ENCODE measurements around the gene CCNG1. TPM values are rescaled to one million over a fixed set of nuclear protein-coding genes. Genes with fewer than 3 reads are reported as not detected.

The CCNG1 gene
- total RNA-seq, 1 experiment from 2014 or later = 117 TPM

DNA sequence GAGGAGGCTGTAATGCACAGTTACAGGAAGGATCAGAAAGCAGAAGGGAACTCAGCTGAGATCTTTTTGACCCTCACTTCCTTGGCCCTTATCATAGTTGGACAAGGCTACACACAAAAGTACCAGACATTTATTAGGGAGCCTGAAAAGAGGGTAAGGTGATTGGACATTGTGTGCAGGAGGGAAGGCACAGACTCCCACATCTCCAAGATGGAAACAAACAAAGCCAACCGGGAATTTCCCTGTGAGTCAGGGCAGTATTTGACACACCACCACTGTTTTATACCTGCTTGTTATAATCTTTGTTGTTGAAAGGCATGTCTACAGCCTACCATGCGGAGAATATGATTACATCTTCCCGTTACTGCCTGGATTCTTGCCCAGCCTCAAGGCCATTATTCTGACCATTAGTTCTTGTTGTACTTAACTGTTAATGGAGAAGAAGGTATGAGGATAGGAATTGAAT lies 3.0 kb upstream of the CCNG1 start:
- CTCF ChIA-PET = no interaction called here
- TF ChIP-seq TCF7L2 (IDR thresholded peaks at IDR 0.05; ENCODE audit: low read depth, low read length) (no peak), POLR2AphosphoS5 (IDR thresholded peaks at IDR 0.05; ENCODE audit: low read depth, low read length) (peak; percentile 34; the same call in 1 of the 2 replicates), SIN3A (IDR thresholded peaks at IDR 0.05; ENCODE audit: borderline replicate concordance, insufficient read depth, low read depth, low read length) (no peak)
- TF ChIP-seq, protein P1, sequence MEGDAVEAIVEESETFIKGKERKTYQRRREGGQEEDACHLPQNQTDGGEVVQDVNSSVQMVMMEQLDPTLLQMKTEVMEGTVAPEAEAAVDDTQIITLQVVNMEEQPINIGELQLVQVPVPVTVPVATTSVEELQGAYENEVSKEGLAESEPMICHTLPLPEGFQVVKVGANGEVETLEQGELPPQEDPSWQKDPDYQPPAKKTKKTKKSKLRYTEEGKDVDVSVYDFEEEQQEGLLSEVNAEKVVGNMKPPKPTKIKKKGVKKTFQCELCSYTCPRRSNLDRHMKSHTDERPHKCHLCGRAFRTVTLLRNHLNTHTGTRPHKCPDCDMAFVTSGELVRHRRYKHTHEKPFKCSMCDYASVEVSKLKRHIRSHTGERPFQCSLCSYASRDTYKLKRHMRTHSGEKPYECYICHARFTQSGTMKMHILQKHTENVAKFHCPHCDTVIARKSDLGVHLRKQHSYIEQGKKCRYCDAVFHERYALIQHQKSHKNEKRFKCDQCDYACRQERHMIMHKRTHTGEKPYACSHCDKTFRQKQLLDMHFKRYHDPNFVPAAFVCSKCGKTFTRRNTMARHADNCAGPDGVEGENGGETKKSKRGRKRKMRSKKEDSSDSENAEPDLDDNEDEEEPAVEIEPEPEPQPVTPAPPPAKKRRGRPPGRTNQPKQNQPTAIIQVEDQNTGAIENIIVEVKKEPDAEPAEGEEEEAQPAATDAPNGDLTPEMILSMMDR (IDR thresholded peaks at IDR 0.05) = no peak
- TF ChIP-seq, protein P2, sequence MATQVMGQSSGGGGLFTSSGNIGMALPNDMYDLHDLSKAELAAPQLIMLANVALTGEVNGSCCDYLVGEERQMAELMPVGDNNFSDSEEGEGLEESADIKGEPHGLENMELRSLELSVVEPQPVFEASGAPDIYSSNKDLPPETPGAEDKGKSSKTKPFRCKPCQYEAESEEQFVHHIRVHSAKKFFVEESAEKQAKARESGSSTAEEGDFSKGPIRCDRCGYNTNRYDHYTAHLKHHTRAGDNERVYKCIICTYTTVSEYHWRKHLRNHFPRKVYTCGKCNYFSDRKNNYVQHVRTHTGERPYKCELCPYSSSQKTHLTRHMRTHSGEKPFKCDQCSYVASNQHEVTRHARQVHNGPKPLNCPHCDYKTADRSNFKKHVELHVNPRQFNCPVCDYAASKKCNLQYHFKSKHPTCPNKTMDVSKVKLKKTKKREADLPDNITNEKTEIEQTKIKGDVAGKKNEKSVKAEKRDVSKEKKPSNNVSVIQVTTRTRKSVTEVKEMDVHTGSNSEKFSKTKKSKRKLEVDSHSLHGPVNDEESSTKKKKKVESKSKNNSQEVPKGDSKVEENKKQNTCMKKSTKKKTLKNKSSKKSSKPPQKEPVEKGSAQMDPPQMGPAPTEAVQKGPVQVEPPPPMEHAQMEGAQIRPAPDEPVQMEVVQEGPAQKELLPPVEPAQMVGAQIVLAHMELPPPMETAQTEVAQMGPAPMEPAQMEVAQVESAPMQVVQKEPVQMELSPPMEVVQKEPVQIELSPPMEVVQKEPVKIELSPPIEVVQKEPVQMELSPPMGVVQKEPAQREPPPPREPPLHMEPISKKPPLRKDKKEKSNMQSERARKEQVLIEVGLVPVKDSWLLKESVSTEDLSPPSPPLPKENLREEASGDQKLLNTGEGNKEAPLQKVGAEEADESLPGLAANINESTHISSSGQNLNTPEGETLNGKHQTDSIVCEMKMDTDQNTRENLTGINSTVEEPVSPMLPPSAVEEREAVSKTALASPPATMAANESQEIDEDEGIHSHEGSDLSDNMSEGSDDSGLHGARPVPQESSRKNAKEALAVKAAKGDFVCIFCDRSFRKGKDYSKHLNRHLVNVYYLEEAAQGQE (IDR thresholded peaks at IDR 0.05; ENCODE audit: insufficient read depth in 1 of 2, low read depth in 2 of 2, low read length in 1 of 2) = no peak
- no TSS peak for BruUV-seq (replicated peaks)
- DNase-seq (ENCODE audit: low read depth, low spot score) (no peak), ATAC-seq (peak; percentile 45)
- no peaks in the 10 kb centered on the region for H3K27me3 ChIP-seq (ENCODE audit: control insufficient read depth, insufficient read depth, low read length)
- peaks cover 21% of the 10 kb centered on the region for H3K4me1 ChIP-seq (ENCODE audit: control insufficient read depth, insufficient read depth, low read length)
- in situ Hi-C loops (cut with HindIII; ENCODE audit: low pct_unique_long_range_greater_than_20kb, low sequenced_read_pairs) = no loop called here
- no peak overlapping the region for H3K4me3 ChIP-seq (ENCODE audit: low read depth in 2 of 2, low read length in 2 of 2)
- POLR2A ChIA-PET = no interaction called here
- H3K27ac ChIP-seq (ENCODE audit: low read length) = peak overlapping the region; percentile 3; the same call in 1 of the 2 replicates
- intact Hi-C loops (cut with micrococcal nuclease; ENCODE audit: unreplicated experiment) = no loop called here
- peaks cover 5% of the 10 kb centered on the region for H3K36me3 ChIP-seq (ENCODE audit: control insufficient read depth, insufficient read depth, low read length)
- H3K9me3 ChIP-seq (ENCODE audit: control insufficient read depth, insufficient read depth, low read depth, low read length) = no peaks in the 10 kb centered on the region

DNA sequence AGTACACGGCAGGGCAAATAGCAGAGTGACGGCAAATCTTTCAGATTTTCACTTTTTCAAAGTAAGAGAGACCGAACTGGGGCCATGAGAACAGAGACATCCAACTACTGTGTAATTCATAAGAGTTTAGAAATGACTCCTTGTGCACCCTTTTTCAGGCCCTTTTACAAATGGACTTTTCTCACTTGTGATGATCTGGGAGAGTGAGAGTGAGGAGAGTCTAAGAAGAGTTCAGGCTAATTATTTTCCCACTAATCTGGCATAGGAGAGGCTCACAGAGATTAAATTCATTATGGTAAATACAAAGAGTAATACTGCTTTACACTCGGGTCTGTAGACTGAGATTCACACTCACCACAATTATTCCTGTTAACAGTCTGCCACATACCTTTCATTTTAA lies 880 bp upstream of the CCNG1 start:
- ChIA-PET POLR2A (no interaction called here), CTCF (no interaction called here)
- no peaks in the 10 kb centered on the region for H3K27me3 ChIP-seq (ENCODE audit: control insufficient read depth, insufficient read depth, low read length)
- BruUV-seq (replicated peaks) = TSS peak; percentile 94
- peaks cover 30% of the 10 kb centered on the region for H3K4me1 ChIP-seq (ENCODE audit: control insufficient read depth, insufficient read depth, low read length)
- peak overlapping the region; percentile 81 to 97 for H3K4me3 ChIP-seq (ENCODE audit: low read depth in 2 of 2, low read length in 2 of 2)
- in situ Hi-C loops (cut with HindIII; ENCODE audit: low pct_unique_long_range_greater_than_20kb, low sequenced_read_pairs) = no loop called here
- H3K36me3 ChIP-seq (ENCODE audit: control insufficient read depth, insufficient read depth, low read length) = peaks cover 21% of the 10 kb centered on the region
- TF ChIP-seq, protein P1 (IDR thresholded peaks at IDR 0.05) = no peak
- TF ChIP-seq SIN3A (IDR thresholded peaks at IDR 0.05; ENCODE audit: borderline replicate concordance, insufficient read depth, low read depth, low read length) (no peak), POLR2AphosphoS5 (IDR thresholded peaks at IDR 0.05; ENCODE audit: low read depth, low read length) (no peak), TCF7L2 (IDR thresholded peaks at IDR 0.05; ENCODE audit: low read depth, low read length) (no peak)
- TF ChIP-seq, protein P2 (IDR thresholded peaks at IDR 0.05; ENCODE audit: insufficient read depth in 1 of 2, low read depth in 2 of 2, low read length in 1 of 2) = no peak
- no peaks in the 10 kb centered on the region for H3K9me3 ChIP-seq (ENCODE audit: control insufficient read depth, insufficient read depth, low read depth, low read length)
- peak overlapping the region; percentile 94 for H3K27ac ChIP-seq (ENCODE audit: low read length)
- no peak for ATAC-seq
- intact Hi-C loops (cut with micrococcal nuclease; ENCODE audit: unreplicated experiment) = no loop called here
- DNase-seq (ENCODE audit: low read depth, low spot score) = no peak

All from Panc1 (cell line).